ENCODE results near the gene GLP2R. TPM values are rescaled to one million over a fixed set of nuclear protein-coding genes. Genes with fewer than 3 reads are reported as not detected.

The GLP2R gene
- total and polyA plus RNA-seq, 2 of the 8 experiments (the other 6 are each of a cell fraction or from before 2014, with no cell fraction given), result not detected

GRCh38 chr17:9883451-9883850 lies 57.7 kb downstream of the GLP2R start (continued):
- no peak for TF ChIP-seq CHD7 (IDR thresholded peaks at IDR 0.05; ENCODE audit: insufficient replicate concordance, low read length)
- TF ChIP-seq YY1 (IDR thresholded peaks at IDR 0.05; ENCODE audit: low read depth, low read length), result no peak
- no peak for TF ChIP-seq RXRA (IDR thresholded peaks at IDR 0.05; ENCODE audit: insufficient read depth, low read depth, low read length)
- no peak for TF ChIP-seq CHD2 (IDR thresholded peaks at IDR 0.05; ENCODE audit: low read length)
- TF ChIP-seq SIN3A (conservative IDR thresholded peaks at IDR 0.05 in 1 of 2, IDR thresholded peaks at IDR 0.05 in 1 of 2; ENCODE audit: low read depth in 1 of 2, low read length in 2 of 2), result no peak
- no peak for TF ChIP-seq SP2 (IDR thresholded peaks at IDR 0.05; ENCODE audit: low read length)
- no peak for TF ChIP-seq ATF3 (IDR thresholded peaks at IDR 0.05; ENCODE audit: insufficient read depth, low read depth, low read length)
- TF ChIP-seq CTCF (IDR thresholded peaks at IDR 0.05; ENCODE audit: control extremely low read depth in 1 of 3, insufficient read depth in 1 of 3, low read depth in 1 of 3, low read length in 3 of 3), result no peak

Data from H1 (cell line).